Colonic mucosa (tissue), 4 donors: ENCODE results near the gene UBE2M. TPM values are rescaled to one million over a fixed set of nuclear protein-coding genes. Genes with fewer than 3 reads are reported as not detected.

Source experiments
- DNase-seq: peaks from one replicate; pipeline ENCODE4 v3.0.0-alpha.2; 2020
- H3K27ac ChIP-seq: fragments of 200-600 bp; one replicate; pipeline ENCODE4 v1.8.0; 2021
- H3K27me3 ChIP-seq: fragments of 200-600 bp; one replicate; pipeline ENCODE4 v1.8.0; 2021
- H3K36me3 ChIP-seq: fragments of 200-600 bp; one replicate; pipeline ENCODE4 v1.8.0; 2021
- H3K4me1 ChIP-seq: fragments of 200-600 bp; one replicate; pipeline ENCODE4 v1.8.0; 2021; ENCODE audit warnings: mild to moderate bottlenecking
- H3K4me3 ChIP-seq: fragments of 200-600 bp; one replicate; pipeline ENCODE4 v1.8.0; 2021
- H3K9ac ChIP-seq, 2 donors: one replicate each; pipeline ENCODE4 v1.7.0; 2013; ENCODE audit warnings: control low read depth in 2 of 2, low read depth in 2 of 2, low read length in 2 of 2
- H3K9me3 ChIP-seq: fragments of 200-600 bp; one replicate; pipeline ENCODE4 v1.8.0; 2021
- CTCF ChIP-seq: fragments of 200-600 bp; IDR thresholded peaks from one replicate; pipeline ENCODE4 v1.8.0; 2022; ENCODE audit warnings: antibody characterized with exemption, mild to moderate bottlenecking
- intact Hi-C: fragments of 100-400 bp; cut with DNase I; formaldehyde crosslinking; loops from one replicate; pipeline ENCODE4 v1.14.1; 2022
- total RNA-seq, 2 donors: library from RNA; stranded (reverse); fragmentation: NEBNext Ultra II Directional in 1 of 2; extraction: Animal tissue kit (Norgen Biotek cat#: 25700) in 1 of 2; gene quantifications; one replicate each; pipeline ENCODE4 v1.2.1, GENCODE V29; 2021
- donor health status: healthy.
- donor health status: DM: no; HTN: no; CAD: no.
- donor health status: DM: no; HTN: no; CAD: no.

Gene UBE2M
- total RNA-seq, 2 donors from 2014 or later, result 63.0 to 79.4 TPM

GRCh38 chr19:58522709-58523108 lies 35.7 kb downstream of the UBE2M start:
- Histone ChIP-seq H3K27me3 (no peaks in the 10 kb centered on the region), H3K9ac (no peak overlapping the region), H3K9me3 (no peaks in the 10 kb centered on the region), H3K36me3 (no peaks in the 10 kb centered on the region), H3K4me1 (peaks cover under 1% of the 10 kb centered on the region), H3K27ac (no peak overlapping the region), H3K4me3 (no peak overlapping the region)
- DNase-seq, result no peak
- intact Hi-C loops, result no loop called here
- TF ChIP-seq CTCF, result no peak

- H3K27ac ChIP-seq, result peak overlapping the region; percentile 33
- peaks cover 5% of the 10 kb centered on the region for H3K4me1 ChIP-seq
- no peak for TF ChIP-seq CTCF
- no peaks in the 10 kb centered on the region for H3K27me3 ChIP-seq
- intact Hi-C loops, result loop anchor here (2.0 kb wide), 1 partner anchor 21 kb away; no protein-coding TSS in a partner anchor
- no peak overlapping the region for H3K4me3 ChIP-seq
- H3K9ac ChIP-seq, result no peak overlapping the region
- no peak for DNase-seq
- peaks cover 6% of the 10 kb centered on the region for H3K36me3 ChIP-seq
- no peaks in the 10 kb centered on the region for H3K9me3 ChIP-seq
These were observed 36.8 kb downstream of the UBE2M start for GRCh38 chr19:58521651-58522050.

- H3K4me3 ChIP-seq, result peak overlapping the region; percentile 74
- intact Hi-C loops, result loop anchor here (2.0 kb wide), 1 partner anchor 23 kb away; no protein-coding TSS in a partner anchor
- no peaks in the 10 kb centered on the region for H3K9me3 ChIP-seq
- DNase-seq, result no peak
- peak overlapping the region; percentile 96 for H3K27ac ChIP-seq
- TF ChIP-seq CTCF, result no peak
- H3K36me3 ChIP-seq, result peaks cover 6% of the 10 kb centered on the region
- peak overlapping the region; percentile 97 for H3K9ac ChIP-seq
- peaks cover 5% of the 10 kb centered on the region for H3K4me1 ChIP-seq
- no peaks in the 10 kb centered on the region for H3K27me3 ChIP-seq
These were observed 38.2 kb downstream of the UBE2M start for GRCh38 chr19:58520257-58520599.

- H3K9ac ChIP-seq, result peak within 1 kb of the TSS; percentile 97
- intact Hi-C loops, result loop anchor here (2.0 kb wide), 1 partner anchor 23 kb away; no protein-coding TSS in a partner anchor
- H3K4me1 ChIP-seq, result peaks cover 5% of the 10 kb centered on the region
These were observed 38.8 kb downstream of the UBE2M start, which contains the start of gene ZBTB45 for GRCh38 chr19:58519355-58520256. Gene ZBTB45, minus strand, starts transcription at chr19:58519810. Its CDS starts 2,137 bp downstream, at chr19:58517673.

GRCh38 chr19:58519087-58519354 lies 39.4 kb downstream of the UBE2M start:
- intact Hi-C loops, result no loop called here
- peak; percentile 69 for DNase-seq
- peaks cover 6% of the 10 kb centered on the region for H3K36me3 ChIP-seq
- H3K4me1 ChIP-seq, result peaks cover 5% of the 10 kb centered on the region
- H3K9ac ChIP-seq, result peak overlapping the region; percentile 97
- H3K27ac ChIP-seq, result peak overlapping the region; percentile 96
- TF ChIP-seq CTCF, result peak; percentile 32
- H3K9me3 ChIP-seq, result no peaks in the 10 kb centered on the region
- peak overlapping the region; percentile 74 for H3K4me3 ChIP-seq
- H3K27me3 ChIP-seq, result no peaks in the 10 kb centered on the region

More at GRCh38 chr19:58519355-58520256, 38.8 kb downstream of the UBE2M start, which contains the start of gene ZBTB45:
- peak within 1 kb of the TSS; percentile 74 for H3K4me3 ChIP-seq
- H3K36me3 ChIP-seq, result peaks cover 6% of the 10 kb centered on the region
- DNase-seq, result peak; percentile 93
- H3K27me3 ChIP-seq, result no peaks in the 10 kb centered on the region
- peak; percentile 46 for TF ChIP-seq CTCF
- peak within 1 kb of the TSS; percentile 96 for H3K27ac ChIP-seq
- no peaks in the 10 kb centered on the region for H3K9me3 ChIP-seq
